HL-60/S4 treated with retinoic acid at 250 ng/mL for 4 days and 3 days (cell line): ENCODE measurements around the gene LNP1.

Experiments
- in situ Hi-C: fragments of 300-500 bp; cut with MboI; formaldehyde crosslinking; loops from 2 replicates; pipeline ENCODE4 v1.7.0; 2022; ENCODE audit warnings: low sequenced_read_pairs

LNP1 gene

GRCh38 chr3:100399341-100400071 lies 1.8 kb upstream of the LNP1 start:
- in situ Hi-C loops: no loop called here

- in situ Hi-C loops: no loop called here
Observed at GRCh38 chr3:100400419-100400779, 940 bp upstream of the LNP1 start.

GRCh38 chr3:100401674-100402041 lies 319 bp downstream of the LNP1 start:
- in situ Hi-C loops: no loop called here

GRCh38 chr3:100402256-100402655 lies 917 bp downstream of the LNP1 start:
- in situ Hi-C loops: no loop called here

GRCh38 chr3:100402891-100403290 lies 1.6 kb downstream of the LNP1 start:
- in situ Hi-C loops: no loop called here

- in situ Hi-C loops: no loop called here
Observed at GRCh38 chr3:100403362-100404249, 2.3 kb downstream of the LNP1 start.

GRCh38 chr3:100404250-100404548 lies 2.9 kb downstream of the LNP1 start:
- in situ Hi-C loops: no loop called here

GRCh38 chr3:100407164-100407563 lies 5.8 kb downstream of the LNP1 start:
- in situ Hi-C loops: no loop called here

- in situ Hi-C loops: no loop called here
Observed at GRCh38 chr3:100407977-100408532, 6.7 kb downstream of the LNP1 start.

- in situ Hi-C loops: no loop called here
Observed at GRCh38 chr3:100411091-100411982, 10.0 kb downstream of the LNP1 start.

GRCh38 chr3:100412912-100413590 lies 11.7 kb downstream of the LNP1 start:
- in situ Hi-C loops: no loop called here

- in situ Hi-C loops: no loop called here
Observed at GRCh38 chr3:100413613-100414012, 12.3 kb downstream of the LNP1 start.

GRCh38 chr3:100416176-100416575 lies 14.8 kb downstream of the LNP1 start:
- in situ Hi-C loops: no loop called here

- in situ Hi-C loops: no loop called here
Observed at GRCh38 chr3:100416863-100417262, 15.5 kb downstream of the LNP1 start.

GRCh38 chr3:100419406-100419805 lies 18.1 kb downstream of the LNP1 start:
- in situ Hi-C loops: no loop called here

GRCh38 chr3:100420885-100421284 lies 19.5 kb downstream of the LNP1 start:
- in situ Hi-C loops: no loop called here

GRCh38 chr3:100423611-100424010 lies 22.3 kb downstream of the LNP1 start:
- in situ Hi-C loops: no loop called here

- in situ Hi-C loops: no loop called here
Observed at GRCh38 chr3:100424261-100424660, 22.9 kb downstream of the LNP1 start.

- in situ Hi-C loops: no loop called here
Observed at GRCh38 chr3:100425316-100425715, 24.0 kb downstream of the LNP1 start.

GRCh38 chr3:100426067-100426682 lies 24.8 kb downstream of the LNP1 start:
- in situ Hi-C loops: no loop called here
